ENCODE measurements around the gene SBF2.
"Not testable (repeated sequence)": the region's sequence is repeated elsewhere in the genome, so short reads cannot be mapped to it uniquely, and the experiment has no call there.

SBF2 gene

DNA sequence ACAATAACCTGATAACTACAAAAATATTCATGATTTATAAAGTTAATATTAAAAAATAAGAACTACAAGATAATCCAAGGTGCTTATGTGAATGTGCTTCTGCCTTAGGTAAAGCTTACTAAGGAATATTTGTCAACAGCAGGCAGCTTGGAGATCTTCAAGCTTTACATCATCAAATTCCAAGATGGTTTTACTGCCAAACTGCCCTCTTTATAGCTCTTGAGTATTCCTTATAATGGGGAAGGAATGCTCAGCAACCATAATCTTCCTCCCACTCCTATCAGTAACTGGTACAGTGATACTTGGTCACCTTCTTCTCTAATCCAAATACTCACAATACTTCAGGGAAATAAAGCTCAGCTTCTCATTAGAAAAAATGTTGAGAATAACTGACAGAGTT, 30.1 kb downstream of the SBF2 start:
- no peak for DNase-seq

DNA sequence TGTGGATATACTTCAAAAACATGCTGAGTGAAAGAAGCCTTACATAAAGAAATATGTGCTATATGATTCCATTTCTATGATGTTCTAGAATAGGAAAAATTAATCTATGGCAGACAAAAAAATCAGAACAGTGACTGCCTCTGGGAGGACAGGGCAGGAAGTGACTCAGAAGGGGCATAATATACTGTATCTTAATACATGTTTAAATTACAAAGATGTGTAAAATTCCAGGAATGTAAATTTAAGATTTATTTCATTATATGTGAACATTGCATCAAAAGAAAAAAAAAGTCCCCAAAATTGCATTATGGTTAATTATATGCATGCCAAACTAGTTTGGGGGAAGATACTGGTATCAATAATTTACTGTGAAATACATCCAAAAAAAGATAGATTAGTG, 32.2 kb downstream of the SBF2 start:
- no peak for DNase-seq

DNA sequence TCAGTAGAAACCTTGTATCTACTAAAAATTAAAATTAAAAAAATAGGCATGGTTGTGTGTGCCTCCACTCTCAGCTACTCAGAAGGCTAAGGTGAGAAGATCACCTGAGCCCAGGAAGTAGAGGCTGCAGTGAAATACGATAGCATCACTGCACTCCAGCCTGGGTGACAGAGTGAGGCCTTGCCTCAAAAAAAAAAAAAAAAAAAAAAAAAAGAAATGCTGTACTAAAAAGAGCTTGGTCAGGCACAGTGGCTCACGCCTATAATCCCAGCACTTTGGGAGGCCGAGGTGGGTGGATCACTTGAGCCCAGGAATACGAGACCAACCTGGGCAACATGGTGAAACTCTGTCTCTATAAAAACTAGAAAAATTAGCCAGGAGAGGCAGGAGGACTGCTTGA, 36.5 kb downstream of the SBF2 start:
- no peak for DNase-seq

DNA sequence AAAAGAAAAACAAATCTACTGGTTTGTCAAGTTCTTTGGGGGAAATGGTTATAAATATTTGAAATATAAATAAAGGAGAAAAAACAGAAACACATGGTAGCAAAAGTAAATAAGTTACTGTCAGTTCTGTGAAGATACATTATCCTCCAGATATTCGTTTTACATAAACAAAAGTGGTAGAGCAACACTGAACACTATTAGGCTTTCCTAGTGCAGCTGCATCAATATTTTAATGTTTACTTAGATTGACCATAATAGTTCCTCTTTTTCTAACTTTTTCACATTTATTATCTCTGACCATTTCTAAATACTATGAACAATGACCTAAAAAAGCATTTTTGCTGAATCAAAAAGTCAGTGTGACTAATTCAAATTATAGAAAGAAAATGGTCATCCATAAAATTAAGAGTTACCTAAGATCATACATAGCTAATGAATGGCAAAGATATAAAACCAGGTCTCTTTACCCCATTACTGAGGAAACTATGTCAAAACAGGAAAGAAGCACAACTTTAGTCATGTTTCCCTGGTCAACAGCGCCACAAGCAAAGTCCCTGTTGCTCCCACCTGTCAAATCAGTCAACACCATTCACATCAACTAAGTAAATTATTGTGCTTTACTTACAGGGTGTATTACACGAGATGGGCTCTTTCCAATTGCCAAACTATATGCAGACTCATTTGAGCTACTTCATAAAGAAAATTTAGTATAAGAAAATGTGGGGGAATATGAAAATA, 38.5 kb downstream of the SBF2 start:
- DNase-seq, result no peak

DNA sequence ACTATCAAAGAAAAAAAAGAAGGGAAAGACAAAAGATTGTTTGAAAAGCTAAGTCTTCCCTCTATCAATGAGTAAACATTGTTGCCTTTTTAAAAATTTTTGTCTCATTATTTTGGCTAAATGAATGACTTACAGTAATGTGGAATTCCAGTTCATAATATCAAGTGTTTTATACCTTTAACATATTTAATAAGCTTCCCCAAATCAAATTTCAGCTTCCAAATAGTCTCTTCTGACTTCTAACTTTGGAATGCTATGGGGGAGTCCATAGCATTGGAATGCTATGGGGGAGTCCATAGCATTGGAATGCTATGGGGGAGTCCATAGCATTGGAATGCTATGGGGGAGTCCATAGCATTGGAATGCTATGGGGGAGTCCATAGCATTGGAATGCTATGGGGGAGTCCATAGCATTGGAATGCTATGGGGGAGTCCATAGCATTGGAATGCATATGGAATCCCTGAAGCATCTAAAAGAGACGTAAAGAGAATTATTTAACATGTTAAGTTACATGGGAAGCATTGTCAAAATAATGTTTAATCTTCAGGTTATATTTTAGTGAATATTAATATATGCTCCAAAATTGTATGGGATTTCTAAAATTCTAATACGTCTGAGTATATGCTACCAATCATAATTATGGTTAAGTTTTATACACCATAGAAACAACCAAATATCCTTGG, 44.4 kb downstream of the SBF2 start:
- not testable (repeated sequence) for DNase-seq

DNA sequence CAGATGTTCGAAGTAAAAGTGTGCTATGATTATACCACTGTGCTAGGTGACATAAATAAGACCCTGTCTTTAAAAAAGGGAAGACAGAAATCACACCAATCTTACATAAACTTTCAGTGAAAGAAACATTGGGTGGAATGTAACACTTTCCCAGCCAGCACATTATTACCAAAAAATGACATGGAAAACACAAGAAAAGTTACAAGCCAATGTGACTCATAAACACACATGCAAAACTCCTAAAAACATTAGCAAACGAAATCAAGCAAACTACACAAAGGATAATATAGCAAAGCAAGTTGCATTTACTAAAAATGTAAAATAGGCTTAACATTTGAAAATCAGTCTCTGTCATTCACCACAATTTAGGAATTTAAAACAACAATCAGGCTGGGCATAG, 47.0 kb downstream of the SBF2 start:
- no peak for DNase-seq

DNA sequence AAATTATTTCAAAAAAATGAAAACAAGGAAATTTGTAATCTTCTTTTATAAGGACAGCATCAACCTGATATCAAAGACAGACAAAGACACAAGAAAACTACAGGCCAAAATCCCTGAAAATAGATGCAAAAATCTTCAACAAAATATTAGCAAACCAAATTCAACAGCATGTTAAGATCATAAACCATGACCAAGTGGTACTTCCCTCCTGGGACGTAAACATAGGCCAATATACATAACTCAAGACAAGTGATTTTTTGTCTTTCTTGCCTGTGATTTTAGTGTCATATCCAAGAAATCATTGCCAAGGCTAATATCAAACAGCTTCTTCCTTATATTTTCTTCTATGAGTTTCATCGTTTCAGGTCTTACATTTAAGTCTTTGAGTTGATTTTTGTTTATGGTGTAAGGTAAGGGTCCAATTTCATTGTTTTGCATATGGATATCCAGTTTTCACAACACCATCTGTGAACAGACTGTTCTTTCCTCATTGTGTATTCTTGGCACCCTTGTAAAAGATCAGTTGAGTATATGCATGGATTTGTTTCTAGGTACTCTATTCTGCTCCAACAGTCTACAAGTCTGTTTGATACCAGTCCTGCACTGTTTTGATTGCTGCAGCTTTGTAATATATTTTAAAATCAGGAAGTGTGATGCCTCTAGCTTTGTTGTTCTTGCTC, 50.0 kb downstream of the SBF2 start:
- DNase-seq, result no peak

DNA sequence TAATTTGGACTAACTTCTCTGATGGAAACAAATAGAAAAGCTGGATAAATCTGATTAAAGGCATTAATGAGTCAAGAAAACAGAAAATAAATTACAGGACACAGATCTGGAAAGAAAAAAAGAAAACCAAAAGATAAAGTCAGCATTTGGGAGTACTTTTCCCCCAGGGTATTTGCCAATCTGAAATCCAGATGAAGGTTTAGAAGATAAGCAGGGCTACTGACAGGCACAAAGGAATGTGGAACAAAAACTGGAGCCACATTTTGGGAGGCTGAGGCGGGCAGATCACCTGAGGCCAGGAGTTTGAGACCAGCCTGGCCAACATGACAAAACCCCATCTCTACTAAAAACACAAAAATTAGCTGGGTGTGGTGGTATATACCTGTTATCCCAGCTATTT, 57.2 kb downstream of the SBF2 start:
- DNase-seq, result no peak

DNA sequence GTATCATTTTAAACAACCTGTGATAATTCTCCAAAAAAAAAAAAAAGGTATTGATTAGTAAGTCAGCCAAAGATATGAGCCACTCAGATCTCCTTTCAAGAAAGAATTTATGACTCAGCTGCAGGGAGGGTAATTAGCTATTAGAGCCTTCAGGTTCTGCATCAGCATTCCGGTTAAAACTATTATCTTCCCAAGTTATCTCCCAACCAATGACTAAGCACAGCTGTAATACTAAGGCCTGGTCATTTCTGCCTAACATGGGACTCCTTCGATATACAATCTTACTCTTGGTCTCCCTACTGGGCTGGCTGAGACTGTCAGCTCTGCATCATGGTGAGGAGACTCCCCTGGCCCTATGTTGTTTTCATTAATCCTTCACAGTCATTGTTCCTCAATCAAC, 60.4 kb downstream of the SBF2 start:
- no peak for DNase-seq

DNA sequence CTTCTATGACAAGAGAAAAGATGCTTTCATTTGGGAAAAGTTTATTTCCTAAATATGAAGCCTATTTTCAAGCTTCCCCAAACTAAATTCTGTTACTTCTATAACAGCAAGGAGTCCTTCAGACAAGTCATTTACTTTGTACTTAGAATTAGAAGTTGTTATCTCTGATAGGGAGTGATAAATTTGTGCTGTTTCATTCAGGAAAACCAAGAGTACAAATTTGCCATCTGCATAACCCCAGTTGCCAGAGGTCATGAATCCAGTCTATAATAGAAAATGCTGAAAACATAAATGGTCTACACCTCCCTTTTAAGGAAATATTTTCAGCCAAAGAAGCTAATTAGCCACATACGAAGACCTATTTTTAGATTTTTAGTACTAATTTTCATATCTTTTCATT, 61.3 kb downstream of the SBF2 start:
- no peak for DNase-seq

DNA sequence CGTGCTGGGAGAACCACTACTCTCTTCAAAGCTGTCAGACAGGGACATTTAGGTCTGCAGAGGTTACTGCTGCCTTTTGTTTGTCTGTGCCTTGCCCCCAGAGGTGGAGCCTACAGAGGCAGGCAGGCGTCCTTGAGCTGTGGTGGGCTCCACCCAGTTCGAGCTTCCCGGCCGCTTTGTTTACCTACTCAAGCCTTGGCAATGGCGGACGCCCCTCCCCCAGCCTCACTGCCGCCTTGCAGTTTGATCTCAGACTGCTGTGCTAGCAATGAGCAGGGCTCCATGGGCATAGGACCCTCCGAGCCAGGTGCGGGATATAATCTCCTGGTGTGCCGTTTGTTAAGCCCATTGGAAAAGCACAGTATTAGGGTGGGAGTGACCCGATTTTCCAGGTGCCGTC, 62.2 kb downstream of the SBF2 start:
- not testable (repeated sequence) for DNase-seq

DNA sequence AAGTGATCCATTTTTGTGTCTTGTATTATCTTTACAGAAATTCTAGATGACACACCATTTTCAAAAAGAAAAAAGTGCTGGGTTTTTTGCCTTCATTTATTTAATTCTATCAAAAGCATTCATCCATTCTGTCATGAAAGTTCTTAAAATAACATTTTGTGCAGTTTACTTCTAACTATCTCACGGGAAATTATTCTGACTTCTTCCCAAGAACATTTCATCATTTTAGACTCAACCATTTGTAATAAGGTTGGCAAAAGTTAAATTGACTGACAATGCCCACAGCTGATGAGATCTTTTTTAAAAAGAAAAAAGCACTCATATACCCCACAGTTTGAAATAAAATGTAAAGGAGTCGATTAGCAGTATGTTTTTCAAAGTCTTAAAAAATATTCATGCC, 68.5 kb downstream of the SBF2 start:
- no peak for DNase-seq

DNA sequence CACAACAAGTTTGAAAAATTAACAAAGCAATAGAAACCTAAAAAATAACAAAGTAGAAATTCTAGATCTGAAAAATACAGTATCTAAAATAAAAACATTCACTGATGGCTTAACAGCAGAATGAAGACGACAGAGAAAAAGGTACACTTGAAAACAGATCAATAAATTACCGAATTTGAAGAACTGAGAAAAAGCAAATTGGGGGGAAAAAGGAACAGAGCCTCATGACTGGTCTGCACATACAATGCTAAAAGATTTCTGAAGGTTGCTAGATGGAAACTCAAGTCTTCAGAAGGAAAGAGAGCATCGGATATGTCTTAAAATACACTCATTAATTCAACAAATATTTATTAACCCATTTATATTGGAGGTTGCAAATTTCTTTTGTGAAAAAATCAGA, 71.6 kb downstream of the SBF2 start:
- DNase-seq, result no peak

DNA sequence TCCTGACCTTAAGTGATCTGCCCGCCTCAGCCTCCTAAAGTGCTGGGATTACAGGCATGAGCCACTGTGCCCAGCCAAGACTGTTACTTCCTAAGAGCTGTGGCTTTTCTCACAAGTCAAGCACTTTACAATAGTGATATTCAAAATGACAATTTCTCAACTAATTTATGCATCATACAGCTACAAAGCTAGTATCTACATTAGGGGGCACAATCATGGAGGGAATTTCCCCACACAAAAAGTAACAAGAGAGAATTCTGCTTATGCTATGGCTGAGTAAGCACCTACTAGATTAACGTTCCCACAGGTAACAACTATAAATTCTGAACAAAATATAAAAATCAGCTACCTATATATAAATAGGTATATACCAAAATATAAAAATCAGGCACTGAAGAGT, 72.7 kb downstream of the SBF2 start:
- DNase-seq, result no peak

DNA sequence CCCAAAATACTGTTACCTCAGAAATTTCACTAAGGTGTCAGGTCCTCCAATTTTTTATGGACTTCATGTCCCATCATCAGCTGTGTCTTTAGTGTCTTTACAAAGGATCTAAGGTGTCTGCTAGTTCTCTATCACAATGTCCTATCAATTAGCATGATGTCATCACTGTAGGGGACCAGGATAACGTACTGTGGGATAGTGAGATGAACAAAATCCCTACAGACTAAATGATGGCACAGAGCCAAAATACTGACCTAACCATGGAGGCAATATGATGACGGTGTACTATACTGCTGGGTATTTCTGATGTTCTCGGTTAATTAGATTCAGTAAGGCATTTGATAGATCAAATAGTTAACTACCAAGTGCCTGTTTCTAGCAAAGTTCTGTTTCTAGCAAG, 82.5 kb downstream of the SBF2 start:
- no peak for DNase-seq

DNA sequence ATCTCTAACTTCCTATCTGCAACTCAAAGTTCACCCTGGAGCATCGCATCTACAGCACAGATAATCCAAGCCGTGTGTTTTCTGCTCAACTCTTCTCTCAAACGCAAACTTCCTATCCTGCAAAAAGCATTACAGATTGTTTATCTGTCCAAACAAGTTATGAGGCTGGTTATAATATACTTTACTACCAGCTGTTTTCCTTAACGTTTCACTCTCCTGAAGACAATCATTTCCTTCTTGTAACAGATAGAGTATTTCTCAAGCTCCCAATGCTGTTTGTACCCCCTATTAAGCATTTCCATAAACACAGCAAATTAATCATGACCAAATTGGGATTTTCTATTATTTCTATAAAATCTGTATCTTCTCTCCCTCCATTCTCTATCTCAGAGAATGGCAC, 84.7 kb downstream of the SBF2 start:
- no peak for DNase-seq

DNA sequence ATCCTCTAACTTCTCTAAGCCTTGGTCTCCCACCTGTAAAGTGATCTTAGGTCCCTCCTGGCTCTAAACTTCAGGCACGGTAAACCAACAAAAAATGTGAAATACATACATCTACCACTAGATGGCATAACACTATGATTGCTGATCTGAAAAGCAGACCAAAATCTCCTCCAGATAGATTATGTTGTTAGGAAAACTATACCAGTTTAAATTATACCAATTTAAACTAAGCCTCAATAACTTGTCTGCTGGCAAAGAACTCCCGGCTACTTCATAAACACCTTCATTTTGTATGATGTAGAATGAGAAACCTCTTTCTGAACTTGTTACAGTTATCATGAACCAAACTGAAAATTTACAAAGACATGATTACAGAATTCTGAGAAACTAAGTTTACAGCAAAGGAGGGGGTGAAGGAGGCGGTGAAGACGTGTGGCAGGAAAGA, 85.9 kb downstream of the SBF2 start:
- DNase-seq, result peak in 1 of 2 donors; percentile 70

DNA sequence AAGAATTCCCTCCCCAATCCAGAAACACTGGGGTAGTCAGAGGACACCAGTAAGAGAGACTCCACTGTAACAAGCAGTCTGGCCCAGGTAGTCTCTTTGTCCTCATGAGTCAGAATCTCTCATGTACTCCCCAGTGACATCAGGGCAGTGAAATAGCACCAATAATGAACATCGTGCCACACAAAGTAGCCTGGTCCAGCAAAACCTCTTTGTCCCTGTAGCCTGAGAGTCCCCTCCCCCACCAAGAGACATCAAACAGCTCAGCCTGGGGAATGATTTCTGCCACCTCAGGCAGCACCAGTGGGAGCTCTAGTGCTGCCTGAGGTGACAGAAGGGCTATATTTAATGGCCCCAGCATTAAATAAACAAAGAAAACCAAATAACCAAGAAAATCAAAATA, 88.1 kb downstream of the SBF2 start:
- no peak for DNase-seq

DNA sequence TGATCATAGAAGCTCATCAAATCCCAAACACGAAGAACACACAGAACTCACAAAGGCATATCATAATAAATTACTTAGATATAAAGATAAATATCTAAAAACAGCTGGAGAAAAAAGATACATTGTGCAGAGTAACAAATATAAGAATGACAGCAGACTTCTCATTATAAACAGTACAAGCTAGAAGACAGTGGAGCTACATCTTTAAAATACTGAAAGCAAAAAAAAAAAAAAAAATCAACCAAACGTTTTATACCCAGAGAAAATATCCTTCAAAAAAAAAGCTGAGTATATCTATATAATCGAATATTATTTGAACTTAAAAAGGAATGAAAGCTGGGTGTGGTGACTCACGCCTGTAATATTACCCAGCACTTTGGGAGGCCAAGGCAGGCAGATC, 90.0 kb downstream of the SBF2 start:
- no peak for DNase-seq

DNA sequence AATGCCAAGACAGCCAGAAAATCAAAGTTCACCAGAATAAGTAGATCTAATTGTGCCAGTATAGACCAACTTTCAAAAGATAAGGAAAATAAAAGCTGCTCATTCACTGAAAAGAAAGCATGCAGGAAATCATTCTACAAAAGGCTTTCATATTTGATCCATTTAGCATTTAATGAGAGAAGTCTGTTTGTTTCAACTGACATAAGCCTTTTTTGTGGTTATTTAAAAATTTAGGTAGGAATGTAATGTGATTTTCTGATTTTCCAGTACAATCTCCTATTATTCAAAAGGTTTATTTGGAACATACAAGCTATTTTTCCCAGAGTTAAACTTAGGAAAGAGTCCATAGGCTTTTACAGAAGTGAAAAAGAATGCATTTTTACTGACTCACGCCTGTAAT, 92.7 kb downstream of the SBF2 start:
- DNase-seq, result no peak

DNA sequence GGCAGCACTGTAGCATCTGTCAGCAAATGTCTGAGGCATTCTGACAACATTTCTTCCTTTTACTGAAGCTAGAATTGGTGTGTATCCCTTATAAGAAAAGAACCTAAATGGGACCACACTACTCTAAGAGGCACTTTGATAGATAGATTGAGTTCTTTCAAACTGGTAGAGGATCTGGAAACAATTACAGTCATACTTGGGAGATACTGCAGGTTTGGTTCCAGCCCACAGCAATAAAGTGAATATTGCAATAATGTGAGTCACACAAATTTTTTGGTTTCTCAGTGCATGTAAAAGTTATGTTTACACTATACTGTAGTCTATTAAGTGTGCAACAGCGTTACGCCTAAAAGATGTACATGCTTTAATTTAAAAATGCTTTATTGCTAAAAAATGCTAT, 96.9 kb downstream of the SBF2 start:
- no peak for DNase-seq

DNA sequence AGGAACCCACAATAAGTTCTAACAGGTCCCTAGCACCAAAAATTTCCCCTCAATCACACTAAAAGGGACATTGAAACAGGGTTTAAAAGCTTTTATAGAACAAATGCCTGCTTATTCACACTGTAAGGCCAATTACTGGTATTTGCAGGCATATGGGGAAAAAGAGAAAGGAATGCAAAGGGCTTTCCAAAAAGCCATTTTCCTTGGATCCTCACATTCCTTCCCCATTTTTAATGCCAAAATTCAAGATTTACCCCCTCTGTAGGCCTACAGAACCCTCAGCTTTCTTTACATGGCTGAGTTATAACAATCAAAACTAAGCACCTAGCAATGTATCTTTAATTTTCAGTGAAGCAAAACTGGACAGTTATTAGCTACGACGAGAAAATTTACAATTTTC, 102.0 kb downstream of the SBF2 start:
- DNase-seq, result no peak

DNA sequence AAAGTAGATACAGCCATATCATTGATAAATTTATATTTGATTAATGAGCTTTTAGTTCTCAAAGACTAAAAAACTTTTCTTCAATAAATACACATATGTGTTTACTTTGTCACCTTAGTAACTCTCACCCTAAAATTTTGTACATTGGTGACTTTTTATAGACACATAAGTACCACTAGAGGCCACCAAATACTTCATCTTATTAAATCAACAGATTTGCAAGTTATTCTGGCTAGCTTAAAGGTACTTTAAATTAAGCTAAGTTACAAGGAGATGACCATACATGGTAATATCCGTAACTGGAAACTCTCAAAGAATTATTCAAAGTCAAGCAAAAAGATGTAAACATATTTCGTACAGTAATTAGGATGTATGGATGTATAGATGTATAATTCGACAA, 112.2 kb downstream of the SBF2 start:
- peak in 1 of 2 donors; percentile 8 for DNase-seq

DNA sequence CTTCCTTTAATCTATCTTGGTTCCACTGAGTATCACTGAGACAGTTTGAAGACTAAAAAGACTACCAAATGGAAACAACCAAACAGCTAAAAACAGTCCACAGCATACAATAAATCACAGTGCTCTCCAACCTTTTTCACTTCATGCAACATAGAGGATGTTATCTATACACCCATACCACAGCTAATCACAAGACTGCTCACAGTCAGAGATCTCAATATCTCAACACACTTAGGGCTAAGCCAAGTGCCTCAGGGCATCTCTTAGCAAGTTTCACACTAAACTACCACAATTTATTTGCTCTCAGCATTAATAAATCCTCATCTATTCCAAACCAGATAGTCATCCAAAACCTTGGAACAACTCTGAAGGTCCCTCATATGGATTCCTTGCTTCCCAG, 129.4 kb downstream of the SBF2 start:
- DNase-seq, result no peak

Measured in bone marrow (tissue), 2 donors.